IPS-NIHi7 (cell line): Measurements from ENCODE around the gene JPT1.
A peak's percentile ranks its signal among the peaks of the same experiment; 100 is the strongest.

Experiments used
- DNase-seq: peaks from one replicate; pipeline ENCODE4 v3.0.0; 2012; ENCODE audit warnings: mixed read lengths; ENCODE audit errors: extremely low spot score

JPT1 gene

DNA sequence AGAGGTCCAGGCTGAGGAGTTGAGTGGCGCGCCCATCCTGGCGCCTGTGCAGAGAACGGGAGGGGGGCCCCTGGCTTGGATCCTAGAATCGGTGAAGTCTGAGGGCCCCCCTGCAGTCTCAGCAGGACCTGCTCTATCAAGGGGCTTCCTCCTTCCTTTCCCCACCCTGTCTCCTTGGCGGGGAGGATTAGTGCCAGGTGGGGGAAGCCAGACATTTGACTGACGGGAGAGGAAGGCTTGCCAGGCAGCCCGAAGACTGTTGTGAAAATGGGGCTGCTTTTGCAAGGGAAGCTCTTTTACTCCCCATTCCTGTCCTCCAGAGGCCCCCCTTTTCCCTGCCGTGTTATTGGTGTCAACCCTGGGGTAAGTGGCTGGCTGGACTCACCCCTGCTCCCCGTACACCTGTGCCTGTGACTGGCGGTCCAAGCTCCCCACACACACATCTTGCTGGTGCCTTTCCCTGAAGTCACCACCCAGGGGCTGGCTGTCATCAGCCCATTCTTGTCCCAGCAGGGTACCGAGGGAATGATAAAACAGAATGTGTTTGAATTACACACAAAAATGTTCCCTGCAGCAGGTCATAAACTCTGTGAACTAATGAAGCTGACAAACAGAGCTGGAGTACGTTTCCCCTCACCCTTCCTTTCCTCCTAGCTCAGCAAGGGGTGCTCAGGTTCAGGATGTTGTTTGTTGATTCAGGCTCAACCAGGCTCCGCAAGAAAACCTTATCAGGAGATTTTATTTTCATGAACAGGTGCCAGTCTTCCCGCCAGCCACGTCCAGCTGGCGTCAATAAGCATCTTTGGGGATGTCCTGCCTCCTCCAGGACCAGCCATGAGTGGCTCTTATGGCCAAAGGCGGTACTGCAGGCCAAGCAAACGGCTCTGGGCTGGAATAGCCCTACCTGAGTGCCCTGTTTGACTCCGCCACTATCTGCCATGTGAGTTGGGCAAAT is 48.9 kb downstream of the JPT1 start:
- peak; percentile 83 for DNase-seq

DNA sequence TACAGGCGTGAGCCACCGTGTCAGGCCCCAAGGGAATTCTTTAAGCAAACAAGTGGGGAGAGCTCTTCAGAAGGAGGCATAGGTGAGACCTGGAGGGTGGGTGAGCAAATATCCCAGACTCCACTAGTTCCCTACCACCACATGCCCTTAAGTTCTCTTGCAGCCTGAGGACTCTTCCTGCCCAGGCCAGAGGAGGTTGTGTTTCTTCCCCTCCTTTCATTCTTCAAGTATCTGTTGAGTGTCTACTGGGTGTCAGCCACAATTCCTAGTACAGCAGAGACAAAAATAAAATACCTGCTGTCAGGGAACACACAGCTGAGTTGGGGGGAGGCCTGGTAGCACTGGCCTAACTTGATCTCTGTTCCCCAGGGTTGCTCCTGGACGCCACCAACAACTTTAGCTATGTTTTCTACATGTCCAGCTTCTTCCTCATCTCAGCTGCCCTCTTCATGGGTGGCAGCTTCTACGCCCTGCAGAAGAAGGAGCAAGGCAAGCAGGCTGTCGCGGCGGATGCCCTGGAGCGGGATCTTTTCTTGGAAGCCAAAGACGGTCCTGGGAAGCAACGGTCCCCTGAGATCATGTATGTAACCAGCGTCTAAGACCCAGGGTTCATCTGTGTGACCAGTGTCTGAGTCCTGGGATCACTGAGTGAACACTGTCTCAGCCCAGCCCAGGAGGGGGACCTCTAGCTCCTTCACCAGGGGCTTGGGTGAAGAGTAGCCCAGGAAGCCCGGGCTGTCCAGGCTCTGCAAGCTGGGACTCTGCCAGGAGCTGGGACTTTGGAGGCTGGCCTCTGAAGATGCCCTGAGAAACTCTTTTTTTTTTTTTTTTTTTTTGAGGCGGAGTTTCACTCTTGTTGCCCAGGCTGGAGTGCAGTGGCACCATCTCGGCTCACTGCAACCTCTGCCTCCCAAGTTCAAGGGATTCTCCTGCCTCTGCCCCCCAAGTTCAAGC is 50.4 kb downstream of the JPT1 start:
- no peak for DNase-seq

DNA sequence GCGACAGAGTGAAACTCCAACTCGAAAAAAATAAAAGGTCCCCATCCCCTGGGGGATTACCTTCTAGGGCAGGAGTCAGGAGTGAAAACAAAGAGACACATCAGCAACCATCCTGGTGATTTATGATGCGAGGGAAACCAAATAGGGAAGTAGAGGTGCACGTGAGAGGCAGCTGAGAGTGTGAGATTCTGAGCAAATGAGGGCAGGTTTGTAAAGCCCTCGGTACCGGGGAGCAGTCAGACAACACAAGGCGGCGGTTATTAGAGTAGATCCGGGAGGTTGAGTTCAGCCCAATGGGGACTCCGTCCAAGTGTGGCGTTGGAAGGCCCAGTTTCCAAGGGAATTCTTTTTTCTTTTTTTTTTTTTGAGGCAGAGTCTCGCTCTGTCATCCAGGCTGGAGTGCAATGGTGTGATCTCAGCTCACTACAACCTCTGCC is 51.9 kb downstream of the JPT1 start:
- DNase-seq: no peak

DNA sequence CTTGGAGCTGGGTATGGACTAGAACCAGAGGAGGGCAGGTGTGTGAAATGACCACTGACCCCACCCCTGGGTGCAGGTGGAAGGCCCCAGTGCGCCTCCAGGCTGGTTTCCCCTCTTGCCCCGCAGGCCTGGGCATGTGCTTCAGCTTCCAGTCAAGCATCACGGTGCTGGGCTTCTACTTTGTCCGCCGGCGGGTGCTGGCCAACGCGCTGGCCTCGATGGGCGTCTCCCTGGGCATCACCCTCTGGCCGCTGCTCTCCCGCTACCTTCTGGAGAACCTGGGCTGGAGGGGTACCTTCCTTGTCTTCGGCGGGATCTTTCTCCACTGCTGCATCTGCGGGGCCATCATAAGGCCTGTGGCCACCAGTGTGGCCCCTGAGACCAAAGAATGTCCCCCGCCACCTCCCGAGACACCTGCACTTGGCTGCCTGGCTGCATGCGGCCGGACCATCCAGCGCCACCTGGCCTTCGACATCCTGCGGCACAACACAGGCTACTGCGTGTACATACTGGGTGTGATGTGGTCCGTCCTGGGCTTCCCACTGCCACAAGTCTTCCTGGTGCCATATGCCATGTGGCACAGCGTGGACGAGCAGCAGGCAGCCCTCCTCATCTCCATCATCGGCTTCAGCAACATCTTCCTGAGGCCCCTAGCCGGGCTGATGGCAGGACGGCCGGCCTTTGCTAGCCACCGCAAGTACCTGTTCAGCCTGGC is 54.3 kb downstream of the JPT1 start:
- no peak for DNase-seq

DNA sequence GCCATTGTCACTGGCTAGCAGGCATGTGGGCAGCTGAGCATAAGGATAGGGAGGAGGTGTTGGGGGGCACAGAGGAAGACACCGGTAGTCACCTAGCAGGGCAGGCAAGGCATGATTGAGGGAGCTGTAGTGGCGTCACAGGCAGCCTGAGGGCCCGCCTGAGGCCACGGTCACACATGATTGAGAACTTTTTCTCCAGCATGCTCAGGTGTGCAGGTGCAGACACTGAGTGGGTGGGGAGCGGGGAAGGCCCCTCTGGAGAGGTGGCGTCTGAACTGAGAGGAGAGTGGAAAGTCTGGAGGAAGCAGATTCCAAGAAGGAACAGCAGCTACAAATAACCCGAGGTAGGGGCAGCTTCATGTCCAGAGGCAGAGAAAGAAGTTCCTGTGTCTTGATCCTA is 55.5 kb downstream of the JPT1 start:
- DNase-seq: no peak

DNA sequence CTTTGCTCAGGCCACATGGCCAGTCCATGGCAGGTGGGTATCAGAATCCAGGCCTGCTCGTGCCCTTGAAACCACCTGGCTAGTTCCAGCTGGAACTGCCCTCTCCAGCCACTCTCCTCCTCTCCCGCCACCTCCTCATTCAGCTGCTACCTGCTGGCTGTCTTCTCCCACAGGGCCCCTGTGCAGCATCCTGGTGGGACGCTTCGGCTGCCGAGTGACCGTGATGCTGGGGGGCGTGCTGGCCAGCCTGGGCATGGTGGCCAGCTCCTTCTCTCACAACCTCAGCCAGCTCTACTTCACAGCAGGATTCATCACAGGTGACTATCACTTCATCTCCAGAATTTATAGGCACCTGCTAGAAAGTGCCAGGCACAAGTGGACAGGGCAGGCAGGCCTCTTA is 56.4 kb downstream of the JPT1 start:
- no peak for DNase-seq

DNA sequence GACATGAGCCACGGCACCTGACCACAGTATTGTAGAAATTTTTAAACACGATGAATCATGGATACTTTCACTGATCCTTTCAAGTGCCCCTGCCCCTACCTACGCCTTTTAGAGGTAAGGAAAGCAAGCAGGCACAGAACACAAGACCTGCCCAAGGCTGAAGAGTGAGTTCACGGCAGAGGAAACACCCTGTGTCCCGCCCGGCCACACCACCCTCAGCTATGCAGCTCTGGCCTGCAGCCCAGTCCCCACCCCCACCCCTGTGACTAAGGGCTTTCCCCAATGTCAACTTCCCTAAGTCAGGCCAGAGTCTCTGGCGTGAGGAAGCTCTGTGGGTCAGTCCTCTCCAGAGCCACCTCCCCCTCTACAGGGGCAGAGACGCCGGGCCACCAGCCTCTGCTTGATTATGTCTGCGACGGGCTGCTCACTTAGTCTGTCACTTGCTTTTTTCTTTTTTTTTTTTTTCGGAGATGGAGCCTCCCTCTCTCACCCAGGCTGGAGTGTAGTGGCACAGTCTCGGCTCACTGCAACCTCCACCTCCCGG is 58.2 kb downstream of the JPT1 start:
- peak; percentile 64 for DNase-seq

DNA sequence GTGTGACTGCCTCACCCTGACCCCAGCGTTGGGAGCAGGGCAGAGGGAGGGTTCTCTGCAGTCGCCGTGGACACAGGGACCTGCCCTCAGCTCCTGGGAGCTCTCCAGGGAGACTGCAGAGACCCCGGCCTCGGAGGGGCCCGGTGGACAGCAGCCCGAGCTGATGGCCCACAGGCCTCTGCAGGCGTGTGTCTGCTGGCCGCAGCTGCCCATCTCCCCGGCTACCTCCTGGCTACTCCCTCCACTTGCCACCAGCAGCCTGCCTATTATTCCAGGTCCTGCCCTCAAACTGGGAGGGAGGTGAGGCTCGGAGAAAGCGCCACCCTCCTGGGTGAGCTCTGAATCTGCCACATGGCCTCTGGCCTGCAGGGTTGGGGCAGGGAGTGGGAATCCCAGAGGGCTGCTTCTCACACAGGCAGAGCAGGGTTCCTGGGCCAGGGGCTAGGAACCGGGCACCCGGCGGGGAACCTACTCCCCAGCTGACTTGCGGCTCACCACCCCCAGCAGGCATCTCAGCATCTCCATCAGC is 59.4 kb downstream of the JPT1 start:
- no peak for DNase-seq

DNA sequence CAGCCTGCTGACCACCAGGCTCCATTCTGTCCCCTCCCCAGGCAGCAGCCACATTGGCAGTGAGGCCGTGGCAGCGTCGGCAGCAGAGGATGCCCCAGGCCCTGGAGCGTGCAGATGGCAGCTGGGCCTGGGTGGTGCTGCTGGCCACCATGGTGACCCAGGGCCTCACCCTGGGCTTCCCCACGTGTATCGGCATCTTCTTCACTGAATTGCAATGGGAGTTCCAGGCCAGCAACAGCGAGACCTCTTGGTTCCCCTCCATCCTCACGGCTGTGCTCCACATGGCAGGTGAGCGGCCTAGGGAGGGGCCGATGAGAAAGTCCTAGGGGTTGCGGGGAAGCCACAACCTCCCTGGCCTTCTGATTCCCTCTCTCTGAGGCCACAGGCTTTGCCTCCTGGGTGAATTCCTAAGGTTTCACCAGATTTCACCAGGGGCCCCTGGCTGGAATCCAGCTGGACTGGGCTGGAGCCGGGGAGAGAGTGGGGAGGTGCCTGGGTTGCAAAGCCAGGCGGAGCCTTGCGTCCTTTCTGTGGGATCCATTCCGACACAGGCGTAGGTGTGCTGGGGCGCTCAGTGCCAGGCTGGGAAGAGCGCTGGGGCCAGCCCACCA is 60.7 kb downstream of the JPT1 start:
- DNase-seq: no peak

DNA sequence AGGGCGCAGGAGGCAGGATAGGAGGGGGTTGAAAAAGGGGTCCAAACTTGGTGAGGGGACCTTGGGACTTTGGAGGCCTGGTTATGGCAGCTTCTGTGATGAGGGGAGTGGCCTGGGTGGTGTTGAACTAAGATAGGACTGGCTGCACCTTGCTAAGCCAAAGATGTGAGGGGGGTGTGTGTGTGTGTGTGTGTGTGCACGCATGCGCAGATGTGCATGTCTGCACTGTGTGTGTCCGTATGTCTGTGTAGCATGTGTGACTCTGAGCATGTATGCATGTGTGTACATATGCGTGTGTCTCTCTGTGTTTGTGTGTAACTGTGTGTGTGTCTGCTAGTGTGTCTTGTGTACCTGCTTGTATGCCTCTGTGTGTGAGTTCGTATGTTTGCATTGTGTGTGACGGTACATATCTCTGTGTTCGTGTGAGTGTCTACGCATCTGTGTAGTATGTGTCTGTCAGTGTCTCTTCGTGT is 62.4 kb downstream of the JPT1 start:
- DNase-seq: no peak

DNA sequence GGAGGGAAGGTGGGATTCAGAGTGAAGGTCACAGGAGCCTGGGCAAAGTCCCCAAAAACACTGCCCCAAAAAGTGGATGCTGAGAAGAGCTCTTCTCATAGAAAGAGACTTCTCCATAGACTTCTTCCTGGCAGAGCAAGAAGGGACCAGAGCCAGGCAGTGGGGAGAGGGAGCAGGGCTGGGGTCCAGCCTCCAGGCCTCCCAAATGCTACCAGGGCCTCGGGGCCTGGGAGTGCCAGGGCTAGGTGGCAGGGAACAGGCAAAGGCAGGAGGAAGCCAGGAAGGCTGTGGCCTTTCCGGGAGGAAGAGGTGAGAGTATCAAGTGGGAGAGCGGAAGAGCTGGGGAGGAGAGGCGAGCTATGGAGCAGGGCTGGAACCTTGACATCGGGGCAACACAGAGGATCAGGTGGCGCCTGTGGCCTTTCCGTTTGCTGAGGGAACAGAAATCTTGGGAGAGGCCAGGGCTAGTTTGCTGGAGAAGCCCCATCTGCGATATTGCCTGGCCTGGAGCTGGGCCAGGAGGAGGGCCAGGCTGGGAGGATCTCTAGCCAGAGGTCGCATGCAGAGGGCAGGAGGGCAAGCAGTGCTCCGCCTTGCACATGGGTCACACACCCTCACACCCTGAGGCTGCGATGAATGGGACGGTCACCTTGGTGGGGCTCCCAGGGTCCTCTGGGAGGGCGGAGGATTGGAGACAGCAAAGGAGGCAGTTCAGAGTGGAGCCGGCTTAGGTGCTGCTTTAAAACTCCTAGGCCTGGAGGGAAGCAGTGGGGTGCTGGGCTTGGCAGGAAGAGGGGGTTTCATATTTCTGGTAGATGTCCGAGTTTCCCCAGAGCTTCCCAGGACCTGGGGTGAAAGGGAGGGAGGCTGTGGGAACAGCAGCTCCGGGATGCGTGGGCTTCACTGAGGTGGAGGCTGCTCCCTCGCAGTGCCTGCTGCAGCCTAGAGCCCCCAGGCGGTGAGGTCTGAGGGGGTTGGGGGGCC is 63.1 kb downstream of the JPT1 start:
- no peak for DNase-seq

DNA sequence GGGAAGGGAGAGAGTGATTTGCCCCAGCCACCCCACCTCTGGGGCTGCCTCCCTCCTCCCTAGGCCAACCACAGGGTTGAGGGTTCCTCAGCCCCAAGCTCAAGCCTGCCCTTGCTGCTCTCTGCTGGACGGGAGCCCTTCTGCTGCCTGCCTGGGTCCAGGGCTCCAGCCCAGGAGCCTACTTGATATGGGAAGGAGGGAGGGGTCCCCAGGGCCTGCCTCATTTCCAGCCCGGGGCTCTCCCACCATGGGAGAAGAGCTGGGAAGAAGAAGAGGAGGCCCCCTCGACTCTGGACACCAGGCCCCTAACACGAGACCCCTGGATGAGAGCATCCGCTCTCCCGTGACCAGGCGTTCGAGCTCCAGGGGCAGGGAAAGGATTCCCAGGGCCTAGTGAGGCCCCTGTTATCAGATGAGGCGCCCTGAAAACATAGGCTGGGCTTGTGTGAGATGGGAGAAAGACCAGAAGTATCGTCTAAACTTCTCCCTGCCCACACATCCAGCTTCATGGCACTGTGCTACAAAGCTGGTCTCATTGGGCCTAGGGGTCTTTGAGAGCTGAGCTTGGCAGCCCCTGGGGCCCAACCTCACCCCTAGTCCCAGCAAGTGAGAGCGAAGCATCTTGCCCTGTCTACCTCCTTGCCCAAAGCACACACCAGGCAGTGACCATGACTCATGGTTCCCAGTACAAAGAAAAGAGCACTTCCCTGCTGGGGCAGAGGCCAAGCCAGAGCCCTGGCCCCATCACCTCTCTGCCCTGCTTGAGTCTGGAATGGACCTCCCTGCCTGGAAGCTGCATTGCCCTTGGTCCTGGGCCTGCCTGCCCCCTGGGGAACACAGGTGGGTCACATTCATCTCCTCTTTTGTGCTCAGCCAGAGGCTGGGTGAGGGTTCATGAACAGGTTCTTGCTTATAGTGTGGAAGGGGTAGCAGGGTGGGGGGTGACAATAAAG is 65.6 kb downstream of the JPT1 start:
- peak; percentile 56 for DNase-seq

DNA sequence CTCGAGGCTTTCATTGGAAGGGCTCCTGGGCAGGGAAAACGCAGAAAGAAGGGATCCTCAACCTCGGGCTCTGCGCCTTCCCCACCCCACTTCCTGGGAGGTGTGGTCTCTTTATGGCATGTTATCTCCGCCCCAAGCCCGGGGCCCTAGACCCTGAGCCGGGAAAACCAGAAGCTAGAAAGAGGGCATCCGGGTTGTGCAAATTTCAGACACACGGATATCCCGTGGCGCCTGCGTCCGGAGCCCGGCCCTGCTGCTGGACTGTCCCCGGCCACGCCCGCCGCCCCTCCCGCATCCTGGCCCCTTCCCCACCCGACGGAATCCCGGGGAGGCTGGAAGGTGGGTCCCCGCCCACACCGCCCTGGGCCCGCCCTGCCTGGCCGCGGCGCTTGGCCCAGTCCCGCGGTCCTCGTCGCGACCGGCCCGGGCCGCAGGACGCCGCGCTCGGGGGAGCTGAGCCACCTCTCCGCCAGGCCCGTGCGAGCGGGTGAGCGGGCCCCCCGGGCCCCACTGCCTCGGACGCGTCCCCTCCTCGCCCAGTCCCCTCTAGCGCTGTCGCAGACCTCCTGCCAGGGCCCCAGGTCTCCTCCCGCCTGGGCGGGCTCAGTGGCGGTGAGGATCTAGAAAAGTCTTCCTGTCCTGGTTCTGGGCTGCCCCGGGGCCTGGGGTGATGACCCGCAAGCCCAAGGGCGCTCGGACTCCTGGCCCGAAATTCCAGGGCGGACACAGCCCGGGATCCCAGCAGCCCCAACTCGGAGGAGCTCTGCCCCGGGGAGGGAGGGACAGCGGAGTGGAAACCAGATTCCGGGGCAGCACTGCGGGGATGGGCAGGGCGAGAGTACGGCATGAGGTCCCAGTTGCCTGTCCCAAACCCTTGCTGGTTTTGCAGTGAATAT is 66.5 kb downstream of the JPT1 start, which contains the start of gene SLC16A5:
Gene SLC16A5 (plus strand): TSS at position 397 of the 896 bp plus-strand sequence. CDS start 5,683 bp downstream, outside the sequence.
- peak; percentile 95 for DNase-seq

DNA sequence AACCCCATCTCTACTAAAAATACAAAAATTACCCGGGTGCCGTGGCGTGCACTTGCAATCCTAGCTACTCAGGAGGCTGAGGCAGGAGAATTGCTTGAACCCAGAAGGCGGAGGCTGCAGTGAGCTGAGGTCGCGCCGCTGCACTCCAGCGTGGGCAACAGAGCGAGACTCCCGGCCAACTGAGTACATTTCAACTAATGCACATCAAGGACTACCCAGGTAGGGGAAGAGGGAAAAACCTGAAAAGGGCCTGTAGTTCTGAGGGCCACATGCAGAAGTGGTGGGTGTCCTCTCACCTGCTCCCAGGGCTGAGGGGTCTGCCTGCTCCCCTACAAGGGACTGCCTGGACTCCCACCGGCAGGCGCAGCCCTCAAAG is 67.1 kb downstream of the JPT1 start:
- no peak for DNase-seq

DNA sequence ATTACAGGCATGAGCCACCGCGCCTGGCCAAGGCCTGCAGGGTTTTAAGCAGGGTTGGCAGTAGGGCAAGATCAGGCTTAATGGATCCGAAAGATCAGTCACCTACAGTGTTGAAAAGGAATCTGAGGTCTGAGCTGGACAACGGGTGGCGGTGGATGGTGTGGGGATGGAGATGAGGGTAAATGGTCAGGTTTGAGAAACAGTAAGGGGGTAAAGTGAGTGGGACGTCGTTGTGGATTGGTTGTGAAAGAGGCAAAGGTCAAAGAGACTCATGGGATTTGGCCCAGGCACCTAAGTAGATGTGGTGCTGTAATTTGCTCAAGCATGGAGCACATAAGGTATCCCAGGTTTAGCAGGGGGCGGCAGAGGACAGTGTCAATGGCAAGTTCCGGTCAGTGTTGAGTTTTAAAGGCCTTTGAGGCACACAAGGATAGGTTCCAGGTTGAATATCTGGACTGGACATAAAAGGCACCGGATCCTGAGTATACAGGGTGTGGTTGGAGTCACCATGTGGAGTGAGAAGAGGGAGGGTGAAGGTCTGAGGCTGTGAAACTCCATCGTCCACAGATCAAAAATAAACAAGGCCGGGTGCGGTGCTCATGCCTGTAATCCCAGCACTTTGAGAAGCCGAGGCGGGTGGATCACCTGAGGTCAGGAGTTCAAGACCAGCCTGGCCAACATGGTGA is 67.7 kb downstream of the JPT1 start:
- DNase-seq: no peak
